Vagina (tissue), 2 donors: ENCODE measurements around the gene FKBP1B.

ENCODE experiments used
- POLR2A ChIP-seq, 2 donors: fragments of 450-650 bp; IDR thresholded peaks; one replicate each; pipeline ENCODE4 v1.6.1; 2017; ENCODE audit warnings: antibody characterized with exemption in 2 of 2, mild to moderate bottlenecking in 2 of 2, moderate library complexity in 2 of 2
- POLR2AphosphoS5 ChIP-seq, 2 donors: sonication (generic); formaldehyde crosslinking; IDR thresholded peaks; one replicate each; pipeline ENCODE4 v1.9.0; 2017; ENCODE audit warnings: antibody characterized with exemption in 2 of 2, mild to moderate bottlenecking in 2 of 2, low read depth in 1 of 2; ENCODE audit not compliant: insufficient read depth in 1 of 2
- TF ChIP-seq, protein P1 (sequence below), 3 experiments: fragments of 450-650 bp in 2 of 3; fragments of 200-600 bp in 1 of 3; sonication (generic) in 1 of 3; IDR thresholded peaks; one replicate each; pipeline ENCODE4 v1.5.1; 2017 to 2019; ENCODE audit warnings: antibody characterized with exemption in 3 of 3, mild to moderate bottlenecking in 2 of 3, moderate library complexity in 2 of 3

DNA sequence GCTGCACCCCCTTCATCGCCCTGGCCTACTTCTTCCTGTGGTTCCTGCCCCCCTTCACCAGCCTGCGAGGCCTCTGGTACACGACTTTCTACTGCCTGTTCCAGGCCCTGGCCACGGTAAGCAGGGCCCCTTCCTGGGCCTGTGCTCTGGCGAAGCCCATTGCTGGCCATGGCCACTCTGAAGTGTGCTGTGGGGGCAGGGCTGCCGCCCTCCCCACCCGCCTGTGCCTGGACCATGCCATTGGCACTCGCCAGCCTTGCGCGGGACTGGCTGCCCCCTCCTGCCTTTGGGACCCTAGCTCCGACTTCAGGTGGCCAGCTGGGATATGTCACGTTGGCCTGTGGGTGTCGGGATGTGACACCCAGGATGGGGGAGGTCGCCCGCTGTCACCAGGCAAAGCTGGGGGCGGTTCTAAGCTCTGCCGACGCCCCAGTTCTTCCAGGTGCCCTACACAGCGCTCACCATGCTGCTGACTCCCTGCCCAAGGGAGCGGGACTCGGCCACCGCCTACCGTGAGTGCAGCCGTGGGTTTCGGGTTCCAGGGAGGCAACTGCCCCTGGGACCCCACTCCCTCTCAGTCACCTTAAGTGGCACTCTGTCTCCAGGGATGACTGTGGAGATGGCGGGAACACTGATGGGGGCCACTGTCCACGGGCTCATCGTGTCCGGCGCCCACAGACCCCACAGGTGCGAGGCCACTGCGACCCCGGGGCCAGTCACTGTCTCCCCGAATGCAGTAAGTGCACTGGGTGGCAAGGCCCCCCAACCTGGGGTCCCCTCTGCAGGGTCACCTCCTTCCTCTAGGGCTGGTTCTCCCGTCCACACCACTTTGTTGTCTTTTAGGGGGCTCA is 32.5 kb upstream of the FKBP1B start:
- TF ChIP-seq, protein P1, sequence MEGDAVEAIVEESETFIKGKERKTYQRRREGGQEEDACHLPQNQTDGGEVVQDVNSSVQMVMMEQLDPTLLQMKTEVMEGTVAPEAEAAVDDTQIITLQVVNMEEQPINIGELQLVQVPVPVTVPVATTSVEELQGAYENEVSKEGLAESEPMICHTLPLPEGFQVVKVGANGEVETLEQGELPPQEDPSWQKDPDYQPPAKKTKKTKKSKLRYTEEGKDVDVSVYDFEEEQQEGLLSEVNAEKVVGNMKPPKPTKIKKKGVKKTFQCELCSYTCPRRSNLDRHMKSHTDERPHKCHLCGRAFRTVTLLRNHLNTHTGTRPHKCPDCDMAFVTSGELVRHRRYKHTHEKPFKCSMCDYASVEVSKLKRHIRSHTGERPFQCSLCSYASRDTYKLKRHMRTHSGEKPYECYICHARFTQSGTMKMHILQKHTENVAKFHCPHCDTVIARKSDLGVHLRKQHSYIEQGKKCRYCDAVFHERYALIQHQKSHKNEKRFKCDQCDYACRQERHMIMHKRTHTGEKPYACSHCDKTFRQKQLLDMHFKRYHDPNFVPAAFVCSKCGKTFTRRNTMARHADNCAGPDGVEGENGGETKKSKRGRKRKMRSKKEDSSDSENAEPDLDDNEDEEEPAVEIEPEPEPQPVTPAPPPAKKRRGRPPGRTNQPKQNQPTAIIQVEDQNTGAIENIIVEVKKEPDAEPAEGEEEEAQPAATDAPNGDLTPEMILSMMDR (IDR thresholded peaks at IDR 0.05): no peak
- TF ChIP-seq POLR2A (IDR thresholded peaks at IDR 0.05): no peak
- TF ChIP-seq POLR2AphosphoS5 (IDR thresholded peaks at IDR 0.05; ENCODE audit: insufficient read depth in 1 of 2, low read depth in 1 of 2): no peak
